ENCODE measurements around the gene AKAP13. TPM values are rescaled to one million over a fixed set of nuclear protein-coding genes. Genes with fewer than 3 reads are reported as not detected.

AKAP13 gene
- total RNA-seq, 2 experiments from 2014 or later = 106 to 113 TPM

DNA sequence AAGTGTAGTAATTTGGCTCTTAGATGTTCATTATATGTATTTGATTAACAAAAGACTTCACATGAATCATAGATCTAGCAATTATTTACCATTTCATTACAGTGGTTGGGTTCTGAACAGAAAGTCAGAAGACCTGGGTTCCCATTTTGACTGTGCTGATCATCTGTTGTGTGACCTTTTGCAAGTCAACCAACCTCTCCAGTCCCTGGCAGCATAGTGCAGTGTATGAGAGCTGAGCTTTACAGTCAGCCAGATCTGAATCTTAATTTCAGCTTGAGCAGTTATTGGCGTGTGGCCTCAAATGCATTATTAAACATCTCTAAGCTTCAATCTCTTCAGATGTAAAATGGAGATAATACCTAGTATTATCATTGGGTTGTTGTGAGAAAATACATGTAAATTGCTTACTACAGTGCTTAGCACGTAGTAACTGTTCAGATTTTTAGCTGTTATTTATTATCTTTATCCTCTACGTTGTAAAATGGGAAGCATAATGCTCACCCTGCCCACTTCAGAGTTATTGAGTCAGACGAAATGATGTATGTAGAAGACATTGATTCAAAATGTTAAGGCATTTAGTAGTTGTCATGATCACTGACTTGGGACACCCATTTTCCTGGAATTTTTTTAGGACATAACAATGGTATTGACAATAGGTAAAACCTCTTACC is 310.3 kb downstream of the AKAP13 start:
- Mint-ChIP-seq H3K27ac (peak overlapping the region; percentile 98), H3K4me3 (peak overlapping the region; percentile 81), H3K36me3 (peaks cover 54% of the 10 kb centered on the region), H3K9me3 (no peaks in the 10 kb centered on the region), H3K27me3 (no peaks in the 10 kb centered on the region), H3K4me1 (ENCODE audit: low read depth) (peaks cover 87% of the 10 kb centered on the region)
- peak; percentile 76 for DNase-seq
- intact Hi-C loops (cut with micrococcal nuclease) = loop anchor here (1.0 kb wide), 4 partner anchors 14 to 71 kb away; no protein-coding TSS in a partner anchor
- CTCF ChIA-PET = interaction anchor here (0.5 to 6.1 kb wide), 17 partner anchors 9 to 394 kb away, joined by 3 to 42 read pairs (median 4); no protein-coding TSS in a partner anchor
- POLR2A ChIA-PET = interaction anchor here (0.9 to 6.2 kb wide), 18 partner anchors 12 to 278 kb away, joined by 3 to 133 read pairs (median 8); no protein-coding TSS in a partner anchor

GRCh38 chr15:85691350-85692240 is 311.2 kb downstream of the AKAP13 start:
- no peaks in the 10 kb centered on the region for H3K27me3 Mint-ChIP-seq
- ChIA-PET POLR2A (interaction anchor here (0.8 to 6.2 kb wide), 17 partner anchors 11 to 202 kb away, joined by 3 to 133 read pairs (median 5); no protein-coding TSS in a partner anchor), CTCF (interaction anchor here (0.5 to 6.1 kb wide), 13 partner anchors 12 to 395 kb away, joined by 3 to 42 read pairs (median 4); no protein-coding TSS in a partner anchor)
- peak overlapping the region; percentile 98 for H3K27ac Mint-ChIP-seq
- no peaks in the 10 kb centered on the region for H3K9me3 Mint-ChIP-seq
- peaks cover 84% of the 10 kb centered on the region for H3K4me1 Mint-ChIP-seq (ENCODE audit: low read depth)
- H3K36me3 Mint-ChIP-seq = peaks cover 52% of the 10 kb centered on the region
- peak; percentile 69 for DNase-seq
- intact Hi-C loops (cut with micrococcal nuclease) = loop anchor here (1.0 kb wide), 3 partner anchors 23 to 72 kb away; no protein-coding TSS in a partner anchor
- peak overlapping the region; percentile 81 for H3K4me3 Mint-ChIP-seq

GRCh38 chr15:85692321-85692720 is 311.9 kb downstream of the AKAP13 start:
- ChIA-PET CTCF (interaction anchor here (0.7 to 6.1 kb wide), 6 partner anchors 11 to 148 kb away, joined by 3 to 42 read pairs (median 4); no protein-coding TSS in a partner anchor), POLR2A (interaction anchor here (0.8 to 6.2 kb wide), 15 partner anchors 10 to 202 kb away, joined by 3 to 133 read pairs (median 8); no protein-coding TSS in a partner anchor)
- H3K36me3 Mint-ChIP-seq = peaks cover 50% of the 10 kb centered on the region
- H3K4me1 Mint-ChIP-seq (ENCODE audit: low read depth) = peaks cover 80% of the 10 kb centered on the region
- peak overlapping the region; percentile 98 for H3K27ac Mint-ChIP-seq
- H3K4me3 Mint-ChIP-seq = peak overlapping the region; percentile 81
- peak; percentile 34 for DNase-seq
- no peaks in the 10 kb centered on the region for H3K27me3 Mint-ChIP-seq
- H3K9me3 Mint-ChIP-seq = no peaks in the 10 kb centered on the region
- intact Hi-C loops (cut with micrococcal nuclease) = no loop called here

GRCh38 chr15:85692873-85693272 is 312.5 kb downstream of the AKAP13 start:
- intact Hi-C loops (cut with micrococcal nuclease) = no loop called here
- Mint-ChIP-seq H3K4me3 (peak overlapping the region; percentile 81), H3K9me3 (no peaks in the 10 kb centered on the region), H3K27me3 (no peaks in the 10 kb centered on the region), H3K27ac (peak overlapping the region; percentile 98), H3K36me3 (peaks cover 47% of the 10 kb centered on the region), H3K4me1 (ENCODE audit: low read depth) (peaks cover 80% of the 10 kb centered on the region)
- CTCF ChIA-PET = interaction anchor here (1.0 to 6.1 kb wide), 4 partner anchors 10 to 107 kb away, joined by 3 to 42 read pairs (median 4); no protein-coding TSS in a partner anchor
- POLR2A ChIA-PET = interaction anchor here (0.6 to 6.2 kb wide), 7 partner anchors 9 to 961 kb away, joined by 3 to 133 read pairs (median 13); no protein-coding TSS in a partner anchor
- DNase-seq = peak; percentile 67

DNA sequence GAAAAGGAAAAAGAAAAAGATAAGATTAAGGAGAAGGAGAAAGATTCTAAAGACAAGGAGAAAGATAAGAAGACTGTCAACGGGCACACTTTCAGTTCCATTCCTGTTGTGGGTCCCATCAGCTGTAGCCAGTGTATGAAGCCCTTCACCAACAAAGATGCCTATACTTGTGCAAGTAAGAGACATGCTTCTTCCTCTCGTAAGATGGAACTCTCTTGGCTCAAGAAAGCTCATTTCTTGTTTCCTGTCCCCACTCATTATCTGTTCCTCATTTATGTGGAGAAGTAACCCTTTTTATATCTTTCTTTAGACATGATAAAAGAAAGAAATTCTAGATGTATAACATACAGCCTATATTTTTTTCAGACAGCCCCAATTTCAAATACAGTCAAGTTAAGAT is 312.9 kb downstream of the AKAP13 start:
- H3K9me3 Mint-ChIP-seq = no peaks in the 10 kb centered on the region
- ChIA-PET POLR2A (interaction anchor here (0.6 to 6.2 kb wide), 6 partner anchors 9 to 962 kb away, joined by 6 to 133 read pairs (median 16); no protein-coding TSS in a partner anchor), CTCF (interaction anchor here (1.0 to 6.1 kb wide), 4 partner anchors 10 to 107 kb away, joined by 3 to 42 read pairs (median 4); no protein-coding TSS in a partner anchor)
- peaks cover 47% of the 10 kb centered on the region for H3K36me3 Mint-ChIP-seq
- peaks cover 79% of the 10 kb centered on the region for H3K4me1 Mint-ChIP-seq (ENCODE audit: low read depth)
- no peaks in the 10 kb centered on the region for H3K27me3 Mint-ChIP-seq
- DNase-seq = no peak
- H3K4me3 Mint-ChIP-seq = peak overlapping the region; percentile 81
- intact Hi-C loops (cut with micrococcal nuclease) = no loop called here
- H3K27ac Mint-ChIP-seq = peak overlapping the region; percentile 98

DNA sequence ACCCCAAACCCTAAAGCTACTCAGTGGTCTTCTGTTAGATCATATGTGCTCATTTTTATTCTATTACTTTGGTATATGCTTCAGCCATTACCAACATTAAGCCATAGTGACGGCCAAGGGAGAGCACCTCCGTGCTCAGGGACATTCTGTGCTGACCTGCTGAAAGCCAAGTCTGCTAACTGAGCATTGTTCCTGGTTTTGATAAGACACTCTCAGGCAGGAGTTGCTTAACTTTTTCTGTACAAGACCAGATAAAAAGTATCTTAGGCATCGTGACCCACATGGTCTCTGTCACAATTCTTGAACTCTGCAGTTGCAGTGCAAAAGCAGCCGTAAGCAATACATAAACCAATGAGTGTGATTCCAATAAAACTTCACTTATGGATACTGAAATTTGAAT is 313.7 kb downstream of the AKAP13 start:
- H3K4me1 Mint-ChIP-seq (ENCODE audit: low read depth) = peaks cover 71% of the 10 kb centered on the region
- intact Hi-C loops (cut with micrococcal nuclease) = no loop called here
- H3K27me3 Mint-ChIP-seq = no peaks in the 10 kb centered on the region
- POLR2A ChIA-PET = interaction anchor here (6.2 kb wide), 1 partner anchor 8 kb away, joined by 133 read pairs; no protein-coding TSS in a partner anchor
- peak overlapping the region; percentile 98 for H3K27ac Mint-ChIP-seq
- H3K9me3 Mint-ChIP-seq = no peaks in the 10 kb centered on the region
- DNase-seq = no peak
- CTCF ChIA-PET = interaction anchor here (1.1 to 6.1 kb wide), 2 partner anchors 9 to 12 kb away, joined by 3 to 42 read pairs; no protein-coding TSS in a partner anchor
- H3K4me3 Mint-ChIP-seq = no peak overlapping the region
- H3K36me3 Mint-ChIP-seq = peaks cover 47% of the 10 kb centered on the region

GRCh38 chr15:85700767-85701166 is 320.4 kb downstream of the AKAP13 start:
- Mint-ChIP-seq H3K27ac (peak overlapping the region; percentile 92), H3K4me3 (no peak overlapping the region), H3K27me3 (no peaks in the 10 kb centered on the region), H3K4me1 (ENCODE audit: low read depth) (peaks cover 65% of the 10 kb centered on the region), H3K36me3 (peaks cover 31% of the 10 kb centered on the region), H3K9me3 (no peaks in the 10 kb centered on the region)
- POLR2A ChIA-PET = interaction anchor here (6.8 kb wide), 1 partner anchor 9 kb away, joined by 133 read pairs; no protein-coding TSS in a partner anchor
- intact Hi-C loops (cut with micrococcal nuclease) = loop anchor here (5.0 to 10.0 kb wide), 3 partner anchors 213 to 944 kb away; partner anchors contain the start of gene PDE8A
- no peak for DNase-seq
- CTCF ChIA-PET = interaction anchor here (0.7 to 1.4 kb wide), 2 partner anchors 11 to 55 kb away, joined by 3 read pairs; no protein-coding TSS in a partner anchor

DNA sequence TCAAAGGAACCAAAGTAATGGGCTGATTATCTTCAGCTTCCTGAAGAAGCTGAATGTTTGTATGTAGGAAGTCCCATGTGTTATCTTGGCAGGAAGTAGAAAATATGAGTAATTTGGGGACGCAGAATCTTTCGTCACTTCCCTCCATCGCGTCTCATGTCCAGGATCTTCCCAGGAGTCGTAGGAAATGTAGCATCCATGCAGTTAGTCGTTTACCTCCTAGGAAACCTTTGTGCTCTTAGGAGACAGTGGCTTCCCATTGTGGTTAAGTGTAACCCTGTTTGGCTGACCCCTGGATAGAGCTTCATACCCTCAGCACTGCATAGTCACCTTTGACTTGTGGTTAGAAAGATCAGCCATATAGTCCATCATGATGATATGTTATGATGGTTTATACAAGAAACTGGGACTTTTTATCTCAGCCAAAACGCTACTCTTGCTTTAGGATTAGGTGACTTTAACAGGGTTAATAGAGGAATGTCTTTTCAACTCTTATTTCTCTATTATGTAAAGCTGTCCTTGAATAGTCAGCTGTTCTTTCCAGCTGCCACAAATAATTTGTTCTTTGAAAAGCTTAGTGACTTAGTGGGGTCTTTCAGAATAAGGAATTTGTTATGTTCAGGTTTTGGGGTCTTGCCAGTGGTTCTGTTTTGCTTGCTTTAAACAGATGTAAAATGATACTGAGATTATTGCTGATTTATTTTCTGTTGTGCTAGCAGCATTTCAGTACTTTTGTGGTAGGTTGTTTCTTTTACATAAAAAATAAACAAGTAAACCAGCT is 322.1 kb downstream of the AKAP13 start:
- Mint-ChIP-seq H3K9me3 (no peaks in the 10 kb centered on the region), H3K4me1 (ENCODE audit: low read depth) (peaks cover 71% of the 10 kb centered on the region), H3K27ac (peak overlapping the region; percentile 92), H3K36me3 (peaks cover 23% of the 10 kb centered on the region), H3K4me3 (peak overlapping the region; percentile 64), H3K27me3 (no peaks in the 10 kb centered on the region)
- ChIA-PET CTCF (interaction anchor here (1.0 to 4.2 kb wide), 7 partner anchors 8 to 120 kb away, joined by 3 to 42 read pairs (median 3); no protein-coding TSS in a partner anchor), POLR2A (interaction anchor here (0.6 to 6.8 kb wide), 12 partner anchors 8 to 121 kb away, joined by 3 to 133 read pairs (median 4); no protein-coding TSS in a partner anchor)
- intact Hi-C loops (cut with micrococcal nuclease) = loop anchor here (1.0 to 10.0 kb wide), 7 partner anchors 34 to 942 kb away; partner anchors contain the start of gene PDE8A
- peak; percentile 58 for DNase-seq

- peak; percentile 71 for DNase-seq
- no peaks in the 10 kb centered on the region for H3K27me3 Mint-ChIP-seq
- ChIA-PET CTCF (interaction anchor here (0.8 to 4.2 kb wide), 2 partner anchors 12 to 58 kb away, joined by 3 to 42 read pairs; no protein-coding TSS in a partner anchor), POLR2A (interaction anchor here (0.7 to 6.8 kb wide), 11 partner anchors 8 to 122 kb away, joined by 3 to 133 read pairs (median 4); no protein-coding TSS in a partner anchor)
- peak overlapping the region; percentile 71 for H3K4me3 Mint-ChIP-seq
- H3K27ac Mint-ChIP-seq = peak overlapping the region; percentile 82
- H3K4me1 Mint-ChIP-seq (ENCODE audit: low read depth) = peaks cover 81% of the 10 kb centered on the region
- H3K36me3 Mint-ChIP-seq = peaks cover 35% of the 10 kb centered on the region
- H3K9me3 Mint-ChIP-seq = no peaks in the 10 kb centered on the region
- intact Hi-C loops (cut with micrococcal nuclease) = loop anchor here (1.0 to 10.0 kb wide), 4 partner anchors 14 to 941 kb away; partner anchors contain the start of gene PDE8A
These were observed 323.7 kb downstream of the AKAP13 start for GRCh38 chr15:85704066-85704465.

All from activated CD4-positive, alpha-beta memory T cell treated with anti-CD3 and anti-CD28 coated beads for 36 hours (primary cell).